Esophagus muscularis mucosa (tissue), 4 donors: ENCODE measurements around the gene ATP5MG. TPM values are rescaled to one million over a fixed set of nuclear protein-coding genes. Genes with fewer than 3 reads are reported as not detected.
A peak's percentile ranks its signal among the peaks of the same experiment; 100 is the strongest.

ENCODE experiments used
- DNase-seq: peaks from one replicate; pipeline ENCODE4 v3.0.0-alpha.2; 2017; ENCODE audit errors: extremely low spot score
- H3K27ac ChIP-seq, 4 donors: fragments of 200-600 bp; sonication (generic); replicated peaks in 1 of 4; 1 replicate in 3 of 4; 2 replicates in 1 of 4; pipeline ENCODE4 v1.5.1; 2016 to 2019; ENCODE audit warnings: mild to moderate bottlenecking in 1 of 4
- H3K27me3 ChIP-seq, 4 donors: fragments of 200-600 bp; sonication (generic); one replicate each; pipeline versions ENCODE4 v1.5.1 to v1.6.0; 2016 to 2019
- H3K36me3 ChIP-seq, 4 donors: fragments of 200-600 bp; sonication (generic); one replicate each; pipeline ENCODE4 v1.5.1; 2016 to 2019
- H3K4me1 ChIP-seq, 4 donors: fragments of 200-600 bp; sonication (generic); one replicate each; pipeline ENCODE4 v1.5.1; 2016 to 2019
- H3K4me3 ChIP-seq, 4 donors: fragments of 200-600 bp; sonication (generic); 1 replicate in 2 of 4; 2 replicates in 2 of 4; pipeline ENCODE4 v1.5.1; 2016 to 2019; ENCODE audit warnings: mild to moderate bottlenecking in 4 of 4, moderate library complexity in 1 of 4
- H3K9me3 ChIP-seq, 4 donors: fragments of 200-600 bp; sonication (generic); 1 replicate in 3 of 4; 2 replicates in 1 of 4; pipeline ENCODE4 v1.5.1; 2016 to 2019
- EP300 ChIP-seq: sonication (generic); formaldehyde crosslinking; IDR thresholded peaks from one replicate; pipeline ENCODE4 v1.6.1; 2017; ENCODE audit warnings: antibody characterized with exemption
- POLR2A ChIP-seq: fragments of 450-650 bp; IDR thresholded peaks from one replicate; pipeline ENCODE4 v1.6.1; 2017; ENCODE audit warnings: antibody characterized with exemption, moderate library complexity, mild to moderate bottlenecking, low read depth
- POLR2AphosphoS5 ChIP-seq, 2 donors: sonication (generic); formaldehyde crosslinking; IDR thresholded peaks; one replicate each; pipeline ENCODE4 v1.6.1; 2017; ENCODE audit warnings: antibody characterized with exemption in 2 of 2
- WGBS: methylation state at CpG from one replicate; pipeline ENCODE4 v1.1.5; 2018; 5-methylcytosine and 5-hydroxymethylcytosine counted together
- intact Hi-C: fragments of 100-400 bp; cut with DNase I; formaldehyde crosslinking; loops from one replicate; pipeline ENCODE4 v1.15.1; 2023
- total RNA-seq, 4 donors: library from RNA; depleted of rRNA; stranded (reverse); fragments of >200 nt; gene quantifications; one replicate each; pipeline versions ENCODE4 v1.1.0 to v1.2.1, GENCODE V29; 2016
- TF ChIP-seq, protein P1 (sequence below), 3 experiments: fragments of 200-600 bp in 2 of 3; fragments of 450-650 bp in 1 of 3; sonication (generic) in 2 of 3; IDR thresholded peaks; one replicate each; pipeline ENCODE4 v1.5.1; 2017 to 2019; ENCODE audit warnings: antibody characterized with exemption in 3 of 3, mild to moderate bottlenecking in 2 of 3, moderate library complexity in 1 of 3

ATP5MG gene
- total RNA-seq, 4 donors from 2014 or later, result 61.0 to 91.1 (median 69.1) TPM

DNA sequence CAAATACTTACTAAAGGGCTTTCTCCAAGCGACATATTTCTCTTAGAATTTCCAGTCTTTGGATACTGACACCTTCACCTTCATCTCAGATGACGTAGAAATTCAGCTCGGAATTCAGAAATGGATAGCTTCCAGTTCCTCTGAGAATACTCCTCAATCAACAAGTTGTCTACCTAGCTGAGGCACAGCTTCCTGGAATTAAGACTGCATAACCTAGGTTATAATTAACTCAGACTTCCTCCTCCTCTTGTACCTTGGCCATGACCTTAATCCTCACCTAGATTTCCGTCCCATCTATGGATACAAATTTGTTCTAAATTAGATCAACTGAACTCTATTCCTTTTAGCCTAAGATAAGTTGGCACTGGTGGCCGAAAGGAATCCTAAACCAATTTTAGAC lies 17.4 kb downstream of the ATP5MG start:
- Histone ChIP-seq H3K4me1 (peaks cover 5 to 10% (median 8%) of the 10 kb centered on the region in 4 donors), H3K36me3 (peaks cover 0 to 10% (median 5%) of the 10 kb centered on the region in 4 donors), H3K9me3 (no peaks in the 10 kb centered on the region), H3K27me3 (no peaks in the 10 kb centered on the region), H3K4me3 (no peak overlapping the region), H3K27ac (no peak overlapping the region)
- TF ChIP-seq POLR2AphosphoS5 (IDR thresholded peaks at IDR 0.05) (no peak), POLR2A (no peak), EP300 (no peak)
- TF ChIP-seq, protein P1, sequence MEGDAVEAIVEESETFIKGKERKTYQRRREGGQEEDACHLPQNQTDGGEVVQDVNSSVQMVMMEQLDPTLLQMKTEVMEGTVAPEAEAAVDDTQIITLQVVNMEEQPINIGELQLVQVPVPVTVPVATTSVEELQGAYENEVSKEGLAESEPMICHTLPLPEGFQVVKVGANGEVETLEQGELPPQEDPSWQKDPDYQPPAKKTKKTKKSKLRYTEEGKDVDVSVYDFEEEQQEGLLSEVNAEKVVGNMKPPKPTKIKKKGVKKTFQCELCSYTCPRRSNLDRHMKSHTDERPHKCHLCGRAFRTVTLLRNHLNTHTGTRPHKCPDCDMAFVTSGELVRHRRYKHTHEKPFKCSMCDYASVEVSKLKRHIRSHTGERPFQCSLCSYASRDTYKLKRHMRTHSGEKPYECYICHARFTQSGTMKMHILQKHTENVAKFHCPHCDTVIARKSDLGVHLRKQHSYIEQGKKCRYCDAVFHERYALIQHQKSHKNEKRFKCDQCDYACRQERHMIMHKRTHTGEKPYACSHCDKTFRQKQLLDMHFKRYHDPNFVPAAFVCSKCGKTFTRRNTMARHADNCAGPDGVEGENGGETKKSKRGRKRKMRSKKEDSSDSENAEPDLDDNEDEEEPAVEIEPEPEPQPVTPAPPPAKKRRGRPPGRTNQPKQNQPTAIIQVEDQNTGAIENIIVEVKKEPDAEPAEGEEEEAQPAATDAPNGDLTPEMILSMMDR (IDR thresholded peaks at IDR 0.05), result no peak
- DNase-seq, result no peak
- intact Hi-C loops, result no loop called here
- 87% methylated on average over 5 of the region's 5 CpGs for WGBS

DNA sequence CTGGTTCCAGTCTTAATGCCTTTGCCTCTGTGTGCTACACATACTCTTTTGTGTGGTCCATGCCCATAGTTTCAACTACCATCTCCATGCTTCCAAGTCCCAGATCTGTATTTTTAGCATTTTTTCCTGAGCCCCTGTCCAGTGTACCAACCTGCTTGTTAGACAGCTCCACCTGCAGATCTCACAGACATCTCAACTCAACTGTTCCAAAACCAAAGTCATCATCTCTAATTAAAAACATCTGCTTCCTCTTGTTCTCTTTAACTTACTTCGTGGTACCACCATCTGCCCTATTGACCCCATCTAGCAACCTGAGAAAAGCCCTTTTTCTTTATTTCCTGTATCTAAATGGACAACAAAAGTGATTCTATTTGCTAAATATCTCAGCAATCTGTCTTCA lies 26.3 kb downstream of the ATP5MG start:
- Histone ChIP-seq H3K36me3 (no peaks in the 10 kb centered on the region), H3K27ac (no peak overlapping the region), H3K4me3 (no peak overlapping the region), H3K4me1 (no peaks in the 10 kb centered on the region), H3K9me3 (no peaks in the 10 kb centered on the region), H3K27me3 (no peaks in the 10 kb centered on the region)
- WGBS, result 11% methylated on average over 1 of the region's 1 CpG
- intact Hi-C loops, result no loop called here
- no peak for DNase-seq
- no peak for TF ChIP-seq POLR2A
- no peak for TF ChIP-seq EP300
- TF ChIP-seq, protein P1 (IDR thresholded peaks at IDR 0.05), result no peak
- TF ChIP-seq POLR2AphosphoS5 (IDR thresholded peaks at IDR 0.05), result no peak

DNA sequence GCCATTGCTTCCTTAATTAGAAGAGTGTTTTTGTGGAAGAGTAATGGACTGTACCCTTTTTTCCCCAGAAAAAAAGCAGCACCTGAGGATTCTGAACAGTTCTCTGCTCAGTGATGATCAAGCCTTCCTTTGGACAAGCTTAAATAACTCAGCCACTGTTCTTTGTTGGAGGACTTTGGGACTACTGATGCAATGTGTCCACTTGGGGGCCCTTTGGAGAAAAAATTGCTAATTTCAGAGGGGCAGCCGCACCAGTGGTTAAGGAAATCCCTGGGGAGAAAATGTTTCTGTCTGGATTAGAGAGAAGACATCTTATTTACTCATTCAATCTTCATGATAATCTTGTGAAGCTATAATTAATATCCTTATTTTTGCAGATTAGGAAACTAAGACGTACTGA lies 29.6 kb downstream of the ATP5MG start:
- H3K9me3 ChIP-seq, result no peaks in the 10 kb centered on the region
- no peak for DNase-seq
- no peak overlapping the region for H3K27ac ChIP-seq
- peaks cover 11 to 17% (median 15%) of the 10 kb centered on the region in 4 donors for H3K4me1 ChIP-seq
- H3K4me3 ChIP-seq, result no peak overlapping the region
- H3K36me3 ChIP-seq, result no peaks in the 10 kb centered on the region
- H3K27me3 ChIP-seq, result no peaks in the 10 kb centered on the region
- TF ChIP-seq POLR2AphosphoS5 (IDR thresholded peaks at IDR 0.05) (no peak), POLR2A (no peak), EP300 (no peak)
- TF ChIP-seq, protein P1 (IDR thresholded peaks at IDR 0.05), result no peak
- intact Hi-C loops, result no loop called here
- WGBS, result 75% methylated on average over 2 of the region's 2 CpGs

DNA sequence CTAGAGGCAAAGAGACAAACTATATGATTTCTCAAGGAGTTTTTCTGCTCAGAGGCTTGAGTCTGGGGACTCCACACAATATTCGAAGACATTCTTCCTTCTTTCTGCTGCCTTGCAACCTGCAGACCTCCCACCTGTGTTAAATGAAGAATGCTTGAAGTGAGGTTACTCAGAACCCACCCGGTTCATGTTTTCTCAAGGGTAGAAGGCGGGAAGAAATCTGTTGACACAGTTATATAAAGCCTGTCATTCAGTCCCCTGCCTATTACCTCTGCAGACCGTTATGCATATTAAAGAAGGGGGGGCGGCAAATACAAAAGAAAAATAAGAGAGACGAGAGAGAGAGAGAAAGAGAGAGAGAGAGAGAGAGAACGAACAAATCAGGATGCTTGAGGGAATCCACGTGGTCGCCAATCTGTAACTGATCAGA lies 32.7 kb downstream of the ATP5MG start:
- no peak for TF ChIP-seq POLR2A
- TF ChIP-seq, protein P1 (IDR thresholded peaks at IDR 0.05), result no peak
- no peak for TF ChIP-seq POLR2AphosphoS5 (IDR thresholded peaks at IDR 0.05)
- no peak for TF ChIP-seq EP300
- Histone ChIP-seq H3K27ac (peak overlapping the region in 1 of 4 donors; percentile 95), H3K27me3 (no peaks in the 10 kb centered on the region), H3K36me3 (no peaks in the 10 kb centered on the region), H3K9me3 (no peaks in the 10 kb centered on the region), H3K4me3 (peak overlapping the region; percentile 92 to 99 (median 96)), H3K4me1 (peaks cover 26 to 38% (median 34%) of the 10 kb centered on the region in 4 donors)
- DNase-seq, result no peak
- intact Hi-C loops, result no loop called here
- 4% methylated on average over 9 of the region's 9 CpGs for WGBS
